SK-N-SH (cell line): Measurements from ENCODE around the gene PASK. TPM values are rescaled to one million over a fixed set of nuclear protein-coding genes. Genes with fewer than 3 reads are reported as not detected.

Experiments used
- CTCF ChIA-PET: fragments of 300-600, 350-600 bp; formaldehyde crosslinking; extraction: SDS; loops from one replicate; lab custom pipeline; 2021; lab: Yijun Ruan, JAX
- POLR2A ChIA-PET: fragments of 350-600 bp; sonication (Branson Sonifier 250); formaldehyde crosslinking; extraction: SDS; loops from one replicate; lab custom pipeline; 2020; ENCODE audit warnings: antibody characterized with exemption, inconsistent platforms; lab: Yijun Ruan, JAX
- DNase-seq: peaks from one replicate; pipeline ENCODE4 v3.0.0; 2012
- H2AFZ ChIP-seq: fragments of 200-600 bp; sonication (generic); 2 replicates; pipeline ENCODE4 v1.8.1; 2016; ENCODE audit warnings: antibody characterized with exemption, mild to moderate bottlenecking, low read depth
- H3F3A ChIP-seq: fragments of 200-600 bp; sonication (generic); replicated peaks from 2 replicates; pipeline ENCODE3; 2016; ENCODE audit warnings: antibody characterized with exemption, mild to moderate bottlenecking; ENCODE audit not compliant: insufficient read depth
- H3K27ac ChIP-seq, 2 experiments: fragments of 200-500 bp in 1 of 2; fragments of 200-600 bp in 1 of 2; sonication (Bioruptor generic) in 1 of 2; sonication (generic), shearing (Covaris generic) in 1 of 2; 2 replicates each; pipeline versions ENCODE4 v1.5.1 to v1.6.1; 2014 to 2016; ENCODE audit warnings: low read depth in 2 of 2, inconsistent platforms in 1 of 2, low read length in 1 of 2, mild to moderate bottlenecking in 1 of 2, mixed read lengths in 1 of 2
- H3K27me3 ChIP-seq: fragments of 200-600 bp; sonication (generic), shearing (Covaris generic); 2 replicates; pipeline ENCODE4 v1.6.1; 2016; ENCODE audit warnings: mixed run types; ENCODE audit not compliant: insufficient read depth
- H3K36me3 ChIP-seq, 2 experiments: fragments of 200-500 bp in 1 of 2; fragments of 200-600 bp in 1 of 2; sonication (Bioruptor generic) in 1 of 2; sonication (generic) in 1 of 2; replicated peaks in 1 of 2; 2 replicates each; pipeline versions ENCODE3 to v1.5.1; 2014 to 2016; ENCODE audit warnings: low read length in 1 of 2, mild to moderate bottlenecking in 1 of 2; ENCODE audit not compliant: insufficient read depth in 2 of 2, control insufficient read depth in 1 of 2
- H3K4me1 ChIP-seq, 2 experiments: fragments of 200-500 bp in 1 of 2; fragments of 200-600 bp in 1 of 2; sonication (Bioruptor generic) in 1 of 2; sonication (generic), shearing (Covaris generic) in 1 of 2; 2 replicates each; pipeline versions ENCODE4 v1.5.1 to v1.6.1; 2014 to 2016; ENCODE audit warnings: low read depth in 1 of 2, low read length in 1 of 2, mixed run types in 1 of 2; ENCODE audit not compliant: insufficient read depth in 2 of 2, control insufficient read depth in 1 of 2
- H3K4me2 ChIP-seq: fragments of 200-600 bp; sonication (generic), shearing (Covaris generic); 2 replicates; pipeline ENCODE4 v1.6.1; 2017; ENCODE audit warnings: mixed run types
- H3K4me3 ChIP-seq, 2 experiments: fragments of 200-500 bp in 1 of 2; fragments of 200-600 bp in 1 of 2; sonication (Bioruptor generic) in 1 of 2; sonication (generic), shearing (Covaris generic) in 1 of 2; 2 replicates each; pipeline versions ENCODE4 v1.5.1 to v1.8.1; 2014 to 2016; ENCODE audit warnings: low read depth in 2 of 2, inconsistent platforms in 1 of 2, low read length in 1 of 2, mild to moderate bottlenecking in 1 of 2, mixed read lengths in 1 of 2, moderate library complexity in 1 of 2
- H3K79me2 ChIP-seq: fragments of 200-600 bp; sonication (generic); 2 replicates; pipeline ENCODE4 v1.8.1; 2017; ENCODE audit warnings: mild to moderate bottlenecking; ENCODE audit not compliant: insufficient read depth
- H3K9ac ChIP-seq: fragments of 200-600 bp; sonication (generic); 2 replicates; pipeline ENCODE4 v1.6.1; 2017; ENCODE audit warnings: mixed run types
- H3K9me2 ChIP-seq: fragments of 200-600 bp; sonication (generic); 2 replicates; pipeline ENCODE4 v1.6.1; 2017; ENCODE audit warnings: mixed run types
- H3K9me3 ChIP-seq: fragments of 200-600 bp; sonication (generic); 2 replicates; pipeline ENCODE4 v1.6.1; 2017; ENCODE audit warnings: mixed run types, mild to moderate bottlenecking, moderate library complexity
- H4K20me1 ChIP-seq: fragments of 200-600 bp; sonication (generic); 2 replicates; pipeline ENCODE4 v1.6.1; 2017; ENCODE audit warnings: mild to moderate bottlenecking, mixed run types; ENCODE audit not compliant: insufficient read depth
- EZH2phosphoT487 ChIP-seq: fragments of 200-600 bp; sonication (generic); IDR thresholded peaks from 2 replicates; pipeline ENCODE4 v1.6.1; 2017; ENCODE audit warnings: low read depth, mixed run types, mild to moderate bottlenecking, antibody characterized with exemption, moderate library complexity, borderline replicate concordance
- FOXJ3 ChIP-seq: sonication (generic); formaldehyde crosslinking; IDR thresholded peaks from 2 replicates; pipeline ENCODE4 v1.5.1; 2020; ENCODE audit warnings: mild to moderate bottlenecking, missing genetic modification reagents
- FOXM1 ChIP-seq: IDR thresholded peaks from 2 replicates; pipeline ENCODE4 v1.4.0; 2012; ENCODE audit warnings: low read depth, mild to moderate bottlenecking
- IRF3 ChIP-seq: fragments of 150-350 bp; IDR thresholded peaks from 2 replicates; pipeline ENCODE4 v1.6.1; 2016; ENCODE audit warnings: mild to moderate bottlenecking, low read depth, low read length
- MEF2A ChIP-seq: IDR thresholded peaks from 2 replicates; pipeline ENCODE4 v1.4.0; 2012; ENCODE audit warnings: low read depth, borderline replicate concordance
- MXI1 ChIP-seq: IDR thresholded peaks from 2 replicates; pipeline ENCODE4 v1.6.1; 2012; ENCODE audit warnings: mild to moderate bottlenecking, low read depth, low read length, improper control_type of control experiment
- NFIC ChIP-seq: IDR thresholded peaks from 2 replicates; pipeline ENCODE4 v1.4.0; 2012; ENCODE audit warnings: borderline replicate concordance
- POLR2AphosphoS5 ChIP-seq: IDR thresholded peaks from 2 replicates; pipeline ENCODE4 v1.6.1; 2012; ENCODE audit warnings: low read depth, low read length
- RAD21 ChIP-seq: IDR thresholded peaks from 2 replicates; pipeline ENCODE4 v1.6.1; 2012; ENCODE audit warnings: mild to moderate bottlenecking, low read length
- RFX5 ChIP-seq: IDR thresholded peaks from 2 replicates; pipeline ENCODE4 v1.6.1; 2012; ENCODE audit warnings: mild to moderate bottlenecking, improper control_type of control experiment, low read length
- RXRA ChIP-seq: IDR thresholded peaks from 2 replicates; pipeline ENCODE4 v1.4.0; 2012; ENCODE audit warnings: low read depth, mild to moderate bottlenecking, borderline replicate concordance
- SIN3A ChIP-seq: IDR thresholded peaks from 2 replicates; pipeline ENCODE4 v1.6.1; 2012; ENCODE audit warnings: low read depth, mild to moderate bottlenecking, low read length, moderate library complexity, borderline replicate concordance
- SMC3 ChIP-seq: IDR thresholded peaks from 2 replicates; pipeline ENCODE4 v1.6.1; 2012; ENCODE audit warnings: low read depth, low read length, improper control_type of control experiment
- TAF1 ChIP-seq: IDR thresholded peaks from 2 replicates; pipeline ENCODE4 v1.6.1; 2012; ENCODE audit warnings: low read depth, mild to moderate bottlenecking, low read length, moderate library complexity, borderline replicate concordance
- YY1 ChIP-seq: IDR thresholded peaks from 2 replicates; pipeline ENCODE4 v1.4.0; 2012; ENCODE audit warnings: low read depth, mild to moderate bottlenecking
- ZBTB33 ChIP-seq: IDR thresholded peaks from 2 replicates; pipeline ENCODE4 v1.4.0; 2012; ENCODE audit warnings: low read depth, borderline replicate concordance
- whole genome bisulfite sequencing: methylation state at CpG from one replicate; pipeline ENCODE4 v1.1.6; 2017; ENCODE audit warnings: low lambda C conversion rate; 5-methylcytosine and 5-hydroxymethylcytosine counted together
- polyA plus RNA-seq, 3 experiments: library from polyadenylated mRNA; depleted of rRNA; stranded (reverse); fragments of >200 nt; gene quantifications; 2 replicates each; pipeline ENCODE4 v1.2.3, GENCODE V29; 2012
- TF ChIP-seq, protein P1 (sequence below): IDR thresholded peaks from 2 replicates; pipeline ENCODE4 v1.6.1; 2012; ENCODE audit warnings: mild to moderate bottlenecking, low read depth, low read length, moderate library complexity

Gene PASK
- polyA plus RNA-seq, 1 of the 3 experiments (the other 2 are of a cell fraction) = 6.3 TPM

- peaks cover 0 to 5% of the 10 kb centered on the region in 2 experiments; a peak in 1 of 4 replicates for H3K4me1 ChIP-seq
- H4K20me1 ChIP-seq = no peaks in the 10 kb centered on the region
- 80% methylated on average over 4 of the region's 4 CpGs for WGBS
- H3F3A ChIP-seq = no peaks in the 10 kb centered on the region
- H3K36me3 ChIP-seq = peaks cover 5 to 6% of the 10 kb centered on the region in 2 experiments
- H3K9me2 ChIP-seq = no peaks in the 10 kb centered on the region
- H2AFZ ChIP-seq = no peak overlapping the region
- H3K27ac ChIP-seq = no peak overlapping the region
- H3K9ac ChIP-seq = no peak overlapping the region
- no peaks in the 10 kb centered on the region for H3K79me2 ChIP-seq
- H3K4me3 ChIP-seq = no peak overlapping the region
- no peak overlapping the region for H3K4me2 ChIP-seq
- CTCF ChIA-PET = interaction anchor here (1.3 kb wide), 1 partner anchor 340 kb away, joined by 3 read pairs; no protein-coding TSS in a partner anchor
- no peak for DNase-seq
- no peaks in the 10 kb centered on the region for H3K9me3 ChIP-seq
- TF ChIP-seq FOXJ3 (CRISPR knock-in tag) = no peak
- TF ChIP-seq FOXM1 = no peak
- TF ChIP-seq RXRA = no peak
- TF ChIP-seq EZH2phosphoT487 = no peak
- POLR2A ChIA-PET = interaction anchor here (0.6 kb wide), 1 partner anchor 31 kb away, joined by 3 read pairs; no protein-coding TSS in a partner anchor
- no peaks in the 10 kb centered on the region for H3K27me3 ChIP-seq
These were observed 30.6 kb upstream of the PASK start for GRCh38 chr2:241179899-241180298.

DNA sequence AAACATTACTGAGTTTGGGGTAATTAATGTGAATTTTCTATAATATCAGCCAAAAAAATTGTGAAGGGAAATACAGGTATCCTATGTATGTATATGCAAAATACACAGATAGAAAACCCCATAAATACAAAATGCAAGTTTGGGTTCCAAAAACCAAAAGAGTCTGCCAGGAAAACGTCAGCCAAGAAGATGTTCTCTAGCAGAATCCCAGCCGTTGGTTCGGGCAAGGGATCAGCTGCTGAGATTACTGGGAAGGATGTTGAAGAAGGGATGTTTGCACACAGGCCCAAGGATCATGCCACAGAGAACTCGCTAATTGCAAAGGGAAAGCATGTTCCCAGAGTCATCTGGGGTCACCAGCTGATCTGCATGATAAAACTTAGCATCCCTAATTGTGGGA lies 29.7 kb upstream of the PASK start:
- DNase-seq = no peak
- Histone ChIP-seq H3K27me3 (no peaks in the 10 kb centered on the region), H3K9me3 (no peaks in the 10 kb centered on the region), H3F3A (no peaks in the 10 kb centered on the region), H3K27ac (no peak overlapping the region), H3K79me2 (no peaks in the 10 kb centered on the region), H3K4me3 (no peak overlapping the region), H3K9me2 (no peaks in the 10 kb centered on the region), H3K4me1 (peaks cover 0 to 5% of the 10 kb centered on the region in 2 experiments; a peak in 1 of 4 replicates), H4K20me1 (no peaks in the 10 kb centered on the region), H3K36me3 (peaks cover 5 to 6% of the 10 kb centered on the region in 2 experiments), H3K9ac (no peak overlapping the region), H2AFZ (no peak overlapping the region), H3K4me2 (no peak overlapping the region)
- CTCF ChIA-PET = interaction anchor here (1.2 to 1.3 kb wide), 2 partner anchors 47 to 339 kb away, joined by 3 read pairs; no protein-coding TSS in a partner anchor
- WGBS = 78% methylated on average over 4 of the region's 4 CpGs
- POLR2A ChIA-PET = interaction anchor here (0.6 kb wide), 1 partner anchor 288 kb away, joined by 3 read pairs; no protein-coding TSS in a partner anchor
- TF ChIP-seq ZBTB33 (no peak), YY1 (no peak), RAD21 (no peak), MEF2A (no peak), POLR2AphosphoS5 (no peak), TAF1 (no peak), SMC3 (no peak), IRF3 (no peak), RFX5 (no peak), MXI1 (no peak), FOXM1 (no peak), FOXJ3 (CRISPR knock-in tag) (no peak), NFIC (no peak), SIN3A (no peak)
- TF ChIP-seq, protein P1, sequence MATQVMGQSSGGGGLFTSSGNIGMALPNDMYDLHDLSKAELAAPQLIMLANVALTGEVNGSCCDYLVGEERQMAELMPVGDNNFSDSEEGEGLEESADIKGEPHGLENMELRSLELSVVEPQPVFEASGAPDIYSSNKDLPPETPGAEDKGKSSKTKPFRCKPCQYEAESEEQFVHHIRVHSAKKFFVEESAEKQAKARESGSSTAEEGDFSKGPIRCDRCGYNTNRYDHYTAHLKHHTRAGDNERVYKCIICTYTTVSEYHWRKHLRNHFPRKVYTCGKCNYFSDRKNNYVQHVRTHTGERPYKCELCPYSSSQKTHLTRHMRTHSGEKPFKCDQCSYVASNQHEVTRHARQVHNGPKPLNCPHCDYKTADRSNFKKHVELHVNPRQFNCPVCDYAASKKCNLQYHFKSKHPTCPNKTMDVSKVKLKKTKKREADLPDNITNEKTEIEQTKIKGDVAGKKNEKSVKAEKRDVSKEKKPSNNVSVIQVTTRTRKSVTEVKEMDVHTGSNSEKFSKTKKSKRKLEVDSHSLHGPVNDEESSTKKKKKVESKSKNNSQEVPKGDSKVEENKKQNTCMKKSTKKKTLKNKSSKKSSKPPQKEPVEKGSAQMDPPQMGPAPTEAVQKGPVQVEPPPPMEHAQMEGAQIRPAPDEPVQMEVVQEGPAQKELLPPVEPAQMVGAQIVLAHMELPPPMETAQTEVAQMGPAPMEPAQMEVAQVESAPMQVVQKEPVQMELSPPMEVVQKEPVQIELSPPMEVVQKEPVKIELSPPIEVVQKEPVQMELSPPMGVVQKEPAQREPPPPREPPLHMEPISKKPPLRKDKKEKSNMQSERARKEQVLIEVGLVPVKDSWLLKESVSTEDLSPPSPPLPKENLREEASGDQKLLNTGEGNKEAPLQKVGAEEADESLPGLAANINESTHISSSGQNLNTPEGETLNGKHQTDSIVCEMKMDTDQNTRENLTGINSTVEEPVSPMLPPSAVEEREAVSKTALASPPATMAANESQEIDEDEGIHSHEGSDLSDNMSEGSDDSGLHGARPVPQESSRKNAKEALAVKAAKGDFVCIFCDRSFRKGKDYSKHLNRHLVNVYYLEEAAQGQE = no peak
